Stimulated activated naive CD8-positive, alpha-beta T cell treated with anti-CD3 and anti-CD28 coated beads, Interleukin-15, Interleukin-2, amounts not matched to agents 100 U/mL and 50 U/mL, for 24 hours (primary cell): ENCODE results near the gene MAPK4.
"Not testable (repeated sequence)": the region's sequence is repeated elsewhere in the genome, so short reads cannot be mapped to it uniquely, and the experiment has no call there.

Experiments used
- ATAC-seq: fragments of 150-1000 bp; cut with Tn5 transposase; one replicate; pipeline ENCODE4 v1.10.0; 2021
- DNase-seq: peaks from one replicate; pipeline ENCODE4 v3.0.0; 2021

Gene MAPK4

DNA sequence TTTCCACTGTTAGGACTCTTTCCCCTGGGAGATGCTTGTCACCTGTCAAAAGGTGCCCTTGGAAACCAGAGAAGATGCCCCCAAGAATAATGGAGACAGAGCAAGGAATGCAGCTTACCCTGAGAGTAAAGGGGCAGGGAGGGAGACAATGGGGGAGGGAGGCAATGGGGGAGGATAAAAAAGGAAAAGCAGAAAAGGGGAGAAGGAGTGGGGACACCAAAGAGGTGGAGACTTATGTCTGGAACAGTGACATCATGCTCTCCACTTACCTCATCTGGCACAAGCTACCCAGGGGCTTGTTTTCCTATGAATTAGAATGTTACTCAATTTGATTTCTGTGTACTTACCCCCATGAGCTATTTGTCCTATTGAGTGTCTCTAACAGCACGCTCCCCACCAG is 192.1 kb downstream of the MAPK4 start:
- no peak for DNase-seq
- ATAC-seq, result no peak

DNA sequence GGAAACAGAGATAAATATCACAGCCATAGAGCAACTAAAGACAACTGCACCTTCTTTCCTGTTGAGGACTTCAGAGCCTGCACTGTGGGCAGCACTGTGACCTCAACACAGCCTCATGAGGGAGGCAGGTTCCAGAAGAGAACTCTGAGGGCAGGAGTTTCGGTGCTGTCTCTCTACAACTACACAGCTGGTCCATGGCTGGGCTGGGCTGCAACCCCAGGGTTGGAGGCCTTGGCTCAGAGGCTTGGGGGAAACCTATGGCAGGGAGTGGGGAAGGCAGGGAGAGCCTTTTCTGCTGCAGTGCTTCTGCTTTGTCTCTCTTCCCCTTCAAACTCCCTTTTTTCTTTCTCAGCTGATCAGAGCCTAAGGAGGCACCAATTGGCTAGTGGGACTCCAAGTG is 193.4 kb downstream of the MAPK4 start:
- ATAC-seq (no peak), DNase-seq (no peak)

DNA sequence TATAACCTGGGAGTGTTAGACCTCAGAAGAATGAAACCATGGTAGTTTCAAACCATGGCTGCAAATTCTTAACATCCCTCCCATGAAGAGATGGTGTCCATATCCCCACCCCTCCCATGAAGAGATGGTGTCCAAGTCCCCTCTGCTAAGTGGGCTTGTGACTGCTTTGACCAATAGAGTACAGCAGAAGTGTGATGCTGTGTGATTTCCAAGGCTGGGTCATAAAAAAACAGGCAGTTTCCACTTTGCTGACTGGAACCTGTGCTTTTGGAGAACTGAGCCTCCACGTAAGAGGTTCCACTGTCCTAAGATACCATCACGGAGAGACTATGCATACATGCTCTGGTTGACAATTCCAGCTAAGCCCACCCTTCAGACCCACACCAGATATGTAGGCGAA is 194.4 kb downstream of the MAPK4 start:
- ATAC-seq, result no peak
- DNase-seq, result no peak

DNA sequence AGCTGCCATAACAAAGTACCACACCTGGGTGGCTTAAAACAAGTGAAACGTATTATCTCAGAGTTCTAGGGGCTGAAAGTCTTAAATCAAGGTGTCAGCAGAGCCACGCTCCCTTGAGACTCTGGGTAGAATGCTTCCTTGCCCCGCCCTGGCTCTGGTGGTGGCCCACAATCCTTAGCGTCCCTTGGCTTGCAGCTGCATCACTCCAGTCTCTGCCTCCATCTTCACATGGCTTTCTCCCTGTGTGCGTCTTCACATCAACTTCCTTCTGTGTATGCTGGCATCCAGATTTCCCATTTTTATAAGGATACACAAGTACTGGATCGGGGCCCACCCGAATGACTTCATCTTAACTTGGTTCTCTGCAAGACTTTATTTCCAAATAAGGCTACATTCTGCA is 197.5 kb downstream of the MAPK4 start:
- no peak for DNase-seq
- ATAC-seq, result no peak

DNA sequence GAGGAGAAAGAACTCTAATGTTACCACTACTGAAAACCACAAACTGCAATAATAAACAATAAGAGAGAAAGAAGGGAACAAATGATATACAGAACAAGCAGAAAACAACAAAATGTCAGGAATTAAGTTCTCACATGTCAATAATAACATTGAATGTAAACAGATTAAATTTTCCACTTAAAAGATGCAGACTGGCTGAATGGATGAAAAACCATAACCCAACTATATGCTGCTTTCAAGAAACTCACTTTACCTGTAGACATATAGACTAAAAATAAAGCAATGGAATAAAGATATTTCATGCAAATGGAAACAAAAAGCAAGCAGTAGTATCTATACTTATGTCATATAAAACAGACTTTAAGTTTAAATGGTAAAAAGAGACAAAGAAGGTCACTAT is 209.6 kb downstream of the MAPK4 start:
- DNase-seq, result no peak
- ATAC-seq, result no peak

DNA sequence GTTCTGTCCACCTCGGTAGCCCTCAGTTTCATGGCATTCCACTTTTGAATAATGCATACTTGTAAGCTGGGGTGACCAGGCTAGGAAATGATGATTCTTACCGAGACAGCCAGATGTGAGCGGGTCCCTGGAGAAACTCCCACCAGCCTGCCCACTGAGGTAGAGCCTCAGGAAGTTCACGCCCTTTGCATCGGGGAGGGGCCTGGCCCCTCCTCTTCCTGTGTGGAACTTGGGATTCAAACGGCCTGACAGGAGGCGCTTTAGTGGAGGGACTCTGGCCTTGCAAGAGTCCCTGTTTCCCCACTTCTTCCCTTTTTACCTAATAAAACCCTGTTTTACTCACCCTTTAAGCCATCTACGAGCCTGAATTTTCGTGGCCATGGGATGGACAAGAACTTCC is 215.3 kb downstream of the MAPK4 start:
- DNase-seq, result no peak
- no peak for ATAC-seq

DNA sequence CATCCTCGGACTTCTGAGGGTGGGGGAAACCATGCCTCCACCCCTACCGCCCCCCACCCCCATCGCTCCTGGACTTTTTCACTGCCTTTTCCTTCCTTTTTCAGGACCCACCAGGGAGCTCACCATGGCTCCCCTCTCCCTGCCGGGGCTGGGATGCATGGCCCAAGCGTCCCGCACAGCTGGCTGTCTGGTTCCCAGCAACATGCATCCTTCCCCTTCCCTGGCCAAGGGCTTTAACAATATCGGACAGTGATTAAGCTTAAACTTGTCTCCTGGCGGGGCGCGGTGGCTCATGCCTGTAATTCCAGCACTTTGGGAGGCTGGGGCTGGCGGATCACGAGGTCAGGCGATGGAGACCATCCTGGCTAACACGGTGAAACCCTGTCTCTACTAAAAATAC is 215.8 kb downstream of the MAPK4 start:
- DNase-seq, result no peak
- no peak for ATAC-seq

DNA sequence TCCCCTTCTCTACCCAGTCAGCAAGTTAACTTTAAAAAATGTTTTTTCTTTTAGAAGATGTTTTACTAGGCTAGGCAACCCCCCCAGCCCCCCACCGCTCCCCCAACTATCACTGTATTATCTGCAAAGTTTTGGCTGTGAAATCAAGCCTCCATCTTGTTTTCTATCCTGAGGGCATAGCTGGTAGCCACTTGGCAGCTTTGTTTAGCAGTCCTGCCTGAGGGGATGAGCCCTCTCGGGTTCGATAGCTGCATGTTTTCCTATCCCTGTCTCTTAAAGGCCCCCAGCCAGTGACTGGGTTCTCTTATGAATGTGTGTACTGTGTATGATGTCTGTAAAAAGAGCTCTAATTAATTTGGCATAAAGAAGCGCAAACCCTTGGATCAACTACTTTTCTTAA is 216.5 kb downstream of the MAPK4 start:
- ATAC-seq (no peak), DNase-seq (no peak)

DNA sequence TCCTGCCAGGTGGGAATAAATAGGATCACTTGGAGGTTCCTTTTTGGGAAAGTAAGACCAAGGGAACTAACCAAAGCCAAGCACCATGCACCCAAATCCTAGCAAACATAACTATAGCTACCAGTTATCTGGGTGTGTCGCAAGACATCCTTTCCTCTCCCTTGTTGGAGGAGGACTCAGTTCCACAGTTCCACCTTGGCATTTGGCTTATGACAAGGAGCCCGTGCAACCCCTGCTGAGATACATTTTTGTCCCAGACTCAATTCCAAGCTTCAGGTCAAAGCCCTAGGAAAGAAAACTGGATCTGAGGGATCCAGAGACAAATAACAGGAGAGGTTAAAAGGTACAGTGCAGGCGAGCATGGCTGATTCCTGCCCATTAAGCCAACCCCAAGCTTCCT is 219.1 kb downstream of the MAPK4 start:
- not testable (repeated sequence) for DNase-seq, ATAC-seq
